Calu3 (cell line): ENCODE measurements around the gene UQCC2. TPM values are rescaled to one million over a fixed set of nuclear protein-coding genes. Genes with fewer than 3 reads are reported as not detected.
A peak's percentile ranks its signal among the peaks of the same experiment; 100 is the strongest.

Source experiments
- BruUV-seq: library from RNA; stranded (reverse); fragments of 400-500 nt; replicated peaks from 2 replicates; lab custom pipeline; 2021; lab: Mats Ljungman, UMichigan
- CTCF ChIA-PET: fragments of 300-600 bp; sonication (Branson Sonifier 250); formaldehyde crosslinking; loops from one replicate; lab custom pipeline; 2022; ENCODE audit warnings: antibody characterized with exemption; lab: Charles Lee
- DNase-seq: peaks from one replicate; pipeline ENCODE4 v3.0.0; 2022
- H3K27ac Mint-ChIP-seq: one replicate; pipeline ENCODE4 v1.8.0; 2022; ENCODE audit warnings: mixed read lengths; ENCODE audit not compliant: unreplicated experiment
- H3K27me3 Mint-ChIP-seq: one replicate; pipeline ENCODE4 v1.8.0; 2022; ENCODE audit warnings: mixed read lengths; ENCODE audit not compliant: unreplicated experiment
- H3K36me3 Mint-ChIP-seq: one replicate; pipeline ENCODE4 v1.8.0; 2022; ENCODE audit warnings: mild to moderate bottlenecking, moderate library complexity, mixed read lengths; ENCODE audit not compliant: insufficient read depth, unreplicated experiment
- H3K4me1 Mint-ChIP-seq: one replicate; pipeline ENCODE4 v1.8.0; 2022; ENCODE audit warnings: mild to moderate bottlenecking, low read depth, mixed read lengths; ENCODE audit not compliant: unreplicated experiment
- H3K4me3 Mint-ChIP-seq: one replicate; pipeline ENCODE4 v1.8.0; 2022; ENCODE audit warnings: mild to moderate bottlenecking, low read depth, moderate library complexity, mixed read lengths; ENCODE audit not compliant: unreplicated experiment
- H3K9me3 Mint-ChIP-seq: one replicate; pipeline ENCODE4 v1.8.0; 2022; ENCODE audit warnings: low read depth, mixed read lengths; ENCODE audit not compliant: unreplicated experiment
- intact Hi-C: fragments of 100-400 bp; cut with micrococcal nuclease; formaldehyde crosslinking; loops from one replicate; pipeline ENCODE4 v1.10.0; 2022; ENCODE audit not compliant: unreplicated experiment
- total RNA-seq: library from RNA; stranded (reverse); gene quantifications from 2 replicates; pipeline ENCODE4 v1.2.3, GENCODE V29; 2022
- TF ChIP-seq, protein P1 (sequence below): fragments of 200-600 bp; IDR thresholded peaks from one replicate; pipeline ENCODE4 v1.8.0; 2022; ENCODE audit warnings: antibody characterized with exemption; ENCODE audit not compliant: unreplicated experiment

UQCC2 gene
- total RNA-seq, 1 experiment from 2014 or later: 142 TPM

DNA sequence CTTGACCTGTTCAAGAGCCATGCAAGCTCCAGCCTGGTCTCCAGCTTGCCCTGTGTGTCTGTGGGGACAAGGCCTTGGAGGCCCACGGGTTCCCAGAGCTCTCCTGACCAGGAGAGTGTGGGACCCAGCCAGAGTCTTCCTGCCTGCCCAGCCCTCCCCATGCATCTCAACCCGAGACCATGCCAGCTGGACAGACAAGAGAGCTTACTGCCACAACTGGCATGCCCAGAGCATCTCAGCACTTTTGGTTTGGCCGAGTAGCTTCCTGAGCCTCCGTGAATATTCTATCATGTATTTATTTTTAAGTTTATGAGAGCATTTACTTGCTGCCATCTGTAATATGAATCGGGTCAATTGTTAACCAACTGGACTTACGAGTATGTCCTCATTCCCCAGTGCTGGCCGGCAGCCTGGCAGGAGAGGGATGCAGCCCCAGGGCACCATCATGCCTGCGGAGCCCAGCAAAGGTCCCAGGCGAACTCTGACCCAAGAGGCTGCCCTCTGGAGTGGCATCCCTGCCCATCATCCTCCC lies 20.3 kb upstream of the UQCC2 start:
- DNase-seq: peak; percentile 92
- intact Hi-C loops: no loop called here
- H3K36me3 Mint-ChIP-seq: no peaks in the 10 kb centered on the region
- BruUV-seq: no TSS peak
- no peaks in the 10 kb centered on the region for H3K27me3 Mint-ChIP-seq
- H3K9me3 Mint-ChIP-seq: no peaks in the 10 kb centered on the region
- TF ChIP-seq, protein P1, sequence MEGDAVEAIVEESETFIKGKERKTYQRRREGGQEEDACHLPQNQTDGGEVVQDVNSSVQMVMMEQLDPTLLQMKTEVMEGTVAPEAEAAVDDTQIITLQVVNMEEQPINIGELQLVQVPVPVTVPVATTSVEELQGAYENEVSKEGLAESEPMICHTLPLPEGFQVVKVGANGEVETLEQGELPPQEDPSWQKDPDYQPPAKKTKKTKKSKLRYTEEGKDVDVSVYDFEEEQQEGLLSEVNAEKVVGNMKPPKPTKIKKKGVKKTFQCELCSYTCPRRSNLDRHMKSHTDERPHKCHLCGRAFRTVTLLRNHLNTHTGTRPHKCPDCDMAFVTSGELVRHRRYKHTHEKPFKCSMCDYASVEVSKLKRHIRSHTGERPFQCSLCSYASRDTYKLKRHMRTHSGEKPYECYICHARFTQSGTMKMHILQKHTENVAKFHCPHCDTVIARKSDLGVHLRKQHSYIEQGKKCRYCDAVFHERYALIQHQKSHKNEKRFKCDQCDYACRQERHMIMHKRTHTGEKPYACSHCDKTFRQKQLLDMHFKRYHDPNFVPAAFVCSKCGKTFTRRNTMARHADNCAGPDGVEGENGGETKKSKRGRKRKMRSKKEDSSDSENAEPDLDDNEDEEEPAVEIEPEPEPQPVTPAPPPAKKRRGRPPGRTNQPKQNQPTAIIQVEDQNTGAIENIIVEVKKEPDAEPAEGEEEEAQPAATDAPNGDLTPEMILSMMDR: no peak
- peaks cover 37% of the 10 kb centered on the region for H3K4me1 Mint-ChIP-seq
- H3K4me3 Mint-ChIP-seq: peak overlapping the region; percentile 1
- peak overlapping the region; percentile 39 for H3K27ac Mint-ChIP-seq
- CTCF ChIA-PET: interaction anchor here (0.8 to 3.1 kb wide), 7 partner anchors 10 to 36 kb away, joined by 3 to 16 read pairs (median 4); partner anchors contain the start of gene UQCC2

DNA sequence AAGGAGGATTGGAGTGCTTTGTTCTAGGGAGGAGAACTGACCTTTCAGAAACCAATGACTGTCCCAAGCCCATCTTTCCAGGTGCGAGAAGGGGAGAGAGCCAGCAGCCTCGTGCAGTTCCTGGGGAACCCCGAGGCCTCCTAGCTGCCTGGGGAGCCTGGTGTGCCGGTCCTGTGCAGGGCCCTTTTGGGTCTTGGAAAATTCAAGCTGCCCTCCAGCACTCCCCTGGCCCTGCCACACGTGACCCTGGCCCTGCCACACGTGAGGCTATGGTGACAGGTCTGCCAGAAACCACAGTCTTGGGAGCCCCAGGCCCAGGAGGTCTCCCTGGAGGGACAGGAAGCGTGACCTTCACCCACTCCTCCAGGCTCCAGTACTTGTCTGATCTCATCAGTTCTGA lies 19.5 kb upstream of the UQCC2 start:
- no peaks in the 10 kb centered on the region for H3K27me3 Mint-ChIP-seq
- intact Hi-C loops: no loop called here
- H3K4me1 Mint-ChIP-seq: peaks cover 37% of the 10 kb centered on the region
- CTCF ChIA-PET: interaction anchor here (1.4 to 3.1 kb wide), 4 partner anchors 9 to 19 kb away, joined by 4 to 16 read pairs (median 14); partner anchors contain the start of gene UQCC2
- TF ChIP-seq, protein P1: no peak
- no peak overlapping the region for H3K4me3 Mint-ChIP-seq
- DNase-seq: no peak
- H3K36me3 Mint-ChIP-seq: no peaks in the 10 kb centered on the region
- BruUV-seq: no TSS peak
- H3K27ac Mint-ChIP-seq: peak overlapping the region; percentile 39
- H3K9me3 Mint-ChIP-seq: no peaks in the 10 kb centered on the region

DNA sequence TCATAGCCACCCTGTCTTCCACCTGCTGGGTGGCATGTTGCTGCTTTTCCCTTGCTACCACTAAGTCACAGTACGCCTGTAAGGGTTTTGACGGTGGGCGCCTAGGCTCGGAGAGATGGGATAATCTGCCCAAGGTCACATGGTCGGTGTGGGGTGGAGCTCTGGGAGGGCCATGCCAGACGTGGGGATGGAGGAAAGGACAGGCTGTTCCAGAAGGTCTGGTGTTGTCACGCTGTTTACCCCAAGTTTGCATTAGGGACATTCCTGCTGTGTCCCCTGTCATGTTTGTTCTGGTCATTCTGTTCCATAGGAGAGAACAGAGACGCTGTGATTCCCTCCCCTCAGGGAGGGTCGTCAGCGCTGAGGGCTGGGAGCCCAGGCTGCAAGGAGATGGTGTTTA lies 19.1 kb upstream of the UQCC2 start:
- Mint-ChIP-seq H3K4me1 (peaks cover 37% of the 10 kb centered on the region), H3K36me3 (no peaks in the 10 kb centered on the region), H3K9me3 (no peaks in the 10 kb centered on the region), H3K4me3 (no peak overlapping the region), H3K27me3 (no peaks in the 10 kb centered on the region), H3K27ac (peak overlapping the region; percentile 39)
- intact Hi-C loops: no loop called here
- TF ChIP-seq, protein P1: no peak
- no peak for DNase-seq
- CTCF ChIA-PET: interaction anchor here (2.3 to 3.1 kb wide), 2 partner anchors 13 to 19 kb away, joined by 12 to 16 read pairs; partner anchors contain the start of gene UQCC2
- no TSS peak for BruUV-seq

DNA sequence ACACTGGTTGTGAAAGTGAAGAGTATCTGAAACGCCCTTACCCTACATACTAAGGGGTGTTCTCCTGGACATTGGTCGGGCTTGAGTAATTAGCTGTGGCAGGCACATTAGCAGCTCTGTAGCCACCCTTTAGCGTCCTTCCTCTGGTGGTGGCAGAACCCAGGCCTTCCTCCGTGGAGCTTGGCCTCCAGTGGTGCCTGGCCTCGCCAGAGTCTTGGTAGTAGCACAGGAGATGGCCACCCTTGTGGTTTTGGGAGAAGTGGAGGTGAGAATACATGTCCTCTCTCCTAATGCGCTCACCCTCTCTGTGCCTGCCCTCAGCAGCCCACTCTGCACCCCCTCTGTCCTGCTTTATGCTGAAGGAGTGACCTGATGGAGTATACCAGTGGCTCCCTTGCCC lies 17.6 kb upstream of the UQCC2 start:
- BruUV-seq: no TSS peak
- Mint-ChIP-seq H3K4me3 (no peak overlapping the region), H3K9me3 (no peaks in the 10 kb centered on the region), H3K4me1 (peaks cover 37% of the 10 kb centered on the region), H3K36me3 (no peaks in the 10 kb centered on the region), H3K27ac (no peak overlapping the region), H3K27me3 (peaks cover 5% of the 10 kb centered on the region)
- no peak for DNase-seq
- CTCF ChIA-PET: no interaction called here
- intact Hi-C loops: no loop called here
- TF ChIP-seq, protein P1: no peak
